Inflammatory macrophage treated with lipopolysaccharide for 1 hour (primary cell): Measurements from ENCODE around the gene B3GALT6.

Experiments used
- DNase-seq, 2 donors: peaks; one replicate each; pipeline ENCODE4 v3.0.0-alpha.2; 2020 to 2022

Gene B3GALT6

DNA sequence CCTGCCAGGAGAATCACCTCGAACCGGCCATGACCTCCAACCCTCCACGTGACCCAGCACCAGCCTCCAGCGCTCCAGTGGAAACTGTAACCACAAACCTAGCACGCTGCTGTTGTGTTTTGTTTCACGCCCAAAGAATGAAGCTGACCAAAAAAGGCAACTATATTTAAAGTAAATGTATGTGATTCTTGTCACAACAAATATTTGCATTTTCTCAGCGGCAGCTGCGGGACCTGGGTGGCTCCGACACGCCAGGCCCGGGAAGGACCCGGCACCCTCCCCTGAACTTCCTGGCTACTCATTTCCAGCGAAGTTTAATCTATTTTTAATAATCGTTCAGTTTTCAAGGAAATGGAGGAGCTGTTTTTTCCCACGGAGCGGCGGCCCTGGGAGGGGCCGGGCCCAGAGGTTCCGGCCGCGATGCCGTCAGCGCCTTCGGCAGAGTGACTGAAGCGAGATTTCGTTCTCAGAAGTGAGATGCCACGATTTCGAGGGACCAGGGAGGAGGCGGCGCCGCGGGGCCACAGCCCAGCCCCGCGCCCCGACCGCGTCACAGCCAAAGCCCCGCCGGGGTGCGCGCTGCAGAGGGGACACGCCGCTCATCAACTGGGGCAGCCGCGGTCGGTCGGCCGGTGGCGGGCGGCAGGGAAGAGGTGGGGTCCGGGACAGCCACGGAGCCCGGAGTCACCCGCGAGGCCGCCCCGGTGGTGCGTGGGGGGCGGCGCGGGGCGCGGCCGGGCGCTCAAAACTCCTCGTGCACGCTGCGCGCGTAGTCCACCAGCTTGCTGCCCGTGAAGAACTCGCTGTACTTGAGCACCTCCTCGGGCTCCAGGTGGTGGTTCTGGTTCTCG, 15.0 kb upstream of the B3GALT6 start:
- no peak for DNase-seq

DNA sequence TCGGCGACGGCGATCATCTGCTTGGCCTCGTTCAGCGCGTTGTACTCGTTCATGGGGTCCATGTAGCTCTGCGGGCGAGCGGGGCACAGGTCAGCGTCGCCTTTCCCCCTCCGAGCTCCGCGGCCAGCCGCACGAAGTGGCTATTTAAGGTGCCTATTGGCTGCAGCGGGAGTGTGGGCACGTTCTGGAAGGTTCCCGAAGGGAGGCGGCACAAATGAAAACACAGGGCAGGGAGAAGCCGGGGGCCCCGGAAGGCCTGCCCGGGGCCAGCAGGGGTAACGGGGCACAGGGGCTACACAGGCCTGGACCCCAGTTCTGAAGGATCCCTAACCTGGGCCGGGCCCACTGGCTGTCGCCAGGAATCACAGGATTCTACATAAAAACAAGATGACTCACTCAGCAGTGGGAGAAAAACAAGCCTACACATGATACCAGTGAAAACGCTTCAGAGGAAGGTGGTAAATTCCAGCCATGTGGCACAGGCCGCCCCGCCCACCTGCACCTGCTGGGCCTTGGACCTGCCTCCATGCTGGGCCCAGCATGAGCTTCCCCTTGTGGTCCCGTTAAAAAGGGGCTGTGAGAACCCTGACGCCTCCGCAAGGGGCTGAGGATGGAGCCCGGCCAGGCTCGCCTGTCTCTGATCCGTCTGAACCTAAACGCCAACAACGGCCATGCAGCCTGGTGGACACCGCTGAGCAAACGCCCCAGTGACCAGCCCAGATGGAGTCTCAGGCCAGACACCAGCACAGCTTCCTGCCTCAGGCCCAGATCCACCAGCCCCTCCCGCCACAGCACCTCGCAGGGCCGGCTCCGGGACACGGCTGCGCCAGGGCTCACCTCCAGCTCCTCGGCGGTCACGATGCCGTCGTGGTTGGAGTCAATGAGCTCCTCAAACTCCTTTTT, 14.2 kb upstream of the B3GALT6 start:
- peak; percentile 34 to 72 for DNase-seq

DNA sequence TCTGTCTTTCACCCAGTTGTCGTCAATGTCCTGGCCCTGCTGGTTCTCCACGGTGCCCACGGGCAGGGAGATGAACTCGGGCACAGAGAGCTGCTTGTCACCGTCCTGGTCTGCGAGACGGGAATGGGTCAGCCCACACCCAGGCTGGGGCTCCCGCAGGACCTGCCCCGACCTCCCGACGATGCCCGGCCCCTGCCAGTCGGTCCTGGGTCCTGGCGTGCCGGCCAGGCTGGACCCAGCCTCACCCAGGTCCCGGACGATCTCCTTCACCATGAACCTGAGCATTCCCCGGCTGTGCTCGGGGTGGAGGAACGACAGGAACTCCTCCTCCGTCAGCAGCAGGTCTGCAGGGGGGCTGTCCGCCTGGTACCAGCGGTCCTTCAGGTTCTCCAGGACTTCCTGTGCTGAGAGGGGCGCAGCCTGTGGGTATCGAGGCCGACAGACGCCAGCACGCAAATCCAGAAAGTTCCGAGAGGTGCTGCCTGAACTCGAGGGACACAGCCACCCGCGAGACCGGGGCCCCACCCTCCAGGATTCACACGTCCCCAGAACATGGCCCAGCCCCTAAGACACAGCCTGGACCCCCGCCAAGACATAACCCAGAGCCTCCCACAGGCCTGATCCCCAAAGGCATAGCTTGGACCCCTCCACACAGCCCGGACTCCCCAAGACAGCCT, 13.4 kb upstream of the B3GALT6 start:
- no peak for DNase-seq

DNA sequence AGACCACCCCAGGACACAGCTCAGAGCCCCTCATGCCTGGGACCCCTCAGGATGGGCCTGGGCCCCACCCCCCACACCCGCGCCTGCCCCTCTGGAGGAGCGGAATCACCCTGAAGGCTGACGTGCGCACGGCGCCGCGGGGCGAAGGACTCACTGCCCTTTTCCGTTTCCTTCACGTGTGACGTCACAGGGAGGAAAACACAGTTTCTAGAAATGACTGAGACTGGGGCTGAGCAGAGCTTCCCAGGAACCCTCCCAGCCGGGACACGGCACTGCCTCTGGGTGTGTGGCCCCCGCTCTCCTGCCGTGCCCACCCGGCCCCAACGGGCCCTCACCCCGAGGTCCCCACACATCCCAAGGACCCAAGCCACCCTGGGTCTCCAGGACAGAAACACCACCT, 12.7 kb upstream of the B3GALT6 start:
- DNase-seq: no peak

DNA sequence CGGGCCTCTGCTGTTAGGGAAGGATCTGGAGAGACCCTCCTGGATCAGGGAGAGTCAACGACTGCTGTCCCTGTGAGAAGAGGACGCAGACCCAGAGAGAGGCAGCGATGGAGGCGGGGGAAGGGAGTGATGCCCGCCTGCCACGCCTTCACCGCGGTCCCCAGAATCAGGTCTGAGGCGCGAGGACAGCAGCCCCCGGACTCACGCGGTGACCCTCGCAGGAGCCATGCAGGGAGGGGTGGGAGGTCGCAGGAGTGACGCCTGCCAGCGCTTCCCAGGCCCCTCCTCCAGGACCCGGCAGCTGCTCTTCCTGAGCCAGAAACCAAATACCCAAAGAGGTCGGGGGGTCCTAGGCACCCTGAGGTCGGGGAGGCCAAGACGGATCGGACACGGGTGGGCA, 11.8 kb upstream of the B3GALT6 start:
- DNase-seq: no peak

DNA sequence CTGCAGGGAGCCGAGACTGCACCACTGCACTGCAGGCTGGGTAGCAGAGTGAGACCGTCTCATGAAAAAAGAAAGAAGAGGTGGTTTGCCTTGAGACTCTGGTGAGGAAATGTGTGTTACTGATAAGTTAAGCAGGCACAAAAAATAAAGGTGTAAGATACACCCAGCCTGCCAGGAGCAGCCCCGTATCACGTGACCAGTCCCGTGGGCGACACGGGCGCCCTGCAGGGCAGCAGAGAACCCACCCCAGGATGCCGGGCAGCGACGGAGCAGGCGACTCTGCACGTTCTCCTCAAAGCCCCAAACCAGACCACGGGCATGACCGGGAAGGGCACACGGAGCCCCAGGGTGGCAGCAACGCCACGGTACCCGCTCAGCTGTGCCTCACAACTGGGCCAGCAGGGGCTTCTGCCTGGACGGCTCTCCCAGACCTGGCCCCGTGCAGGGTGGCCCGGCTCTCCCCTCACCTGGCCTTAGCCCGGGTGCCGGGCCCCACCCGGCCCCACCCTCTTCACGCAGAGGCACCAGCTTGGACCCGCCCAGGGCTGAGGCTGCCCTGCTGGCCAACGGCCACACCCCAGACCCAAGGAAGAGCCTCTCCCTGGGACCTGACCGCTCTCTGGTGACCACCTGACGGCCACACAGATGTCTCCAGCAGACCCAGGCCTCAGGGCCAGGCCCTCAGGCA, 10.0 kb upstream of the B3GALT6 start:
- DNase-seq: no peak

DNA sequence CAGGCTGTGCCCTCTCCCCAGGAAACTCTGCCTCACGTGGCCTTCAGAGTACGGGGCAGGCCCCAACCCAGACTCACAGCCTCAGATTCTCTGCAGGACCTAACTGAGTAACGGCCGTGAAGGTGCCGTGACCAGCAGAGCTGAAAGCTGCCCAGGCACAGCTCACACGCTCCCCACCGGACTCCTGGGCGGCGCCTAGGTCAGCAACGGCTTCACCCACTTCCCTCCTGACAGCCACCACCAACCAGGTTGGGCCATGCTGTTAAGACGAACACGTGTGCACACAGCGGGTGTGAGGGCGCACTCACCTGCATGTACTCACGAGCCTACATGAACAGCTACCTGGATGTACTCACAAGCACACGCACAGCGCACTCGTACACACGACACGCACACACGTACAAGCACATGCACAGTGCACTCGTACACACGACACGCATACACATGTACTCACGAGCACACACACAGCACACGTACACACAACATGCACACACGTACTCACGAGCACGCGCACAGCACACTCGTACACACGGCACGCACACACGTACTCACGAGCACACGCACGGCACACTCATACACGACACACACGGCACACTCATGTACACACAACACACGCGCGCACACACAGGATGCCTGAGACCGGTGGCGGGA, 9.3 kb upstream of the B3GALT6 start:
- DNase-seq: no peak

DNA sequence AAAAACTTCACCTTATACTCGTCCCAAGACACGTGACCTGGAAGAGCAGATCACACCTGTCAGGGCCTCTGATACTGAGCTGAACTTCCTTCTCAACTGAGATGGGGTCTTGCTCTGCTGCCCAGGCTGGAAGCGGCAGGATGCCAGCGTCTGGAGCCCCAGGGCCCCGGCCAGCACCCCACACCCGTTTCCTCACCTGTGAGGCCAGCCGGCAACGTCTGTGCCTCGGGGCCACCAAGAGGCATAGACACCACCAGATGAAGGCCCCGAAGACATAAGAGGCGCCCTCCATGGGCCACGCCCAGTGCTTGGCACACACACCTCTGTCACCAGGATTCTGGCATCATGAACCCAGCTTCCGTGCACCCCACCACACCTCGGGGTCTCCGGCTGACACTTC, 8.7 kb upstream of the B3GALT6 start:
- no peak for DNase-seq

DNA sequence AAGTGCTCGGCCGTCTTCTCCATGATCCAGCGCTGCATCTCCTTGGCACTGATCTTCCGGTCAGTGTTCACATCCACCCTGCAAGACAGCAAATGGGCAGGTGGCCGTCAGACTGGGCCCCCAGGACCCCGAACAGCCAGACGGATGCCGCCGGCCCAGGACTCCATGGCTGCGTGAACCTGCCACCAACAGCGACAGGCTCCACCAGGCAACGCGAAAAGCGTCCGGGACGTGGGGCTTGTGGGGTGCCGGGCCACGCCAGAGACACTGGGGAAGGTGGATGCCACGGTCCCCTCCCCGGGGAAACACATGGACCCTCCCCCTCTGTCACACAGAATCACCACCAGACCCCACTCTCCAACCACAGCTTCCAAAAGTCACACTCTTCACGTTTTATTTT, 8.1 kb upstream of the B3GALT6 start:
- DNase-seq: no peak

DNA sequence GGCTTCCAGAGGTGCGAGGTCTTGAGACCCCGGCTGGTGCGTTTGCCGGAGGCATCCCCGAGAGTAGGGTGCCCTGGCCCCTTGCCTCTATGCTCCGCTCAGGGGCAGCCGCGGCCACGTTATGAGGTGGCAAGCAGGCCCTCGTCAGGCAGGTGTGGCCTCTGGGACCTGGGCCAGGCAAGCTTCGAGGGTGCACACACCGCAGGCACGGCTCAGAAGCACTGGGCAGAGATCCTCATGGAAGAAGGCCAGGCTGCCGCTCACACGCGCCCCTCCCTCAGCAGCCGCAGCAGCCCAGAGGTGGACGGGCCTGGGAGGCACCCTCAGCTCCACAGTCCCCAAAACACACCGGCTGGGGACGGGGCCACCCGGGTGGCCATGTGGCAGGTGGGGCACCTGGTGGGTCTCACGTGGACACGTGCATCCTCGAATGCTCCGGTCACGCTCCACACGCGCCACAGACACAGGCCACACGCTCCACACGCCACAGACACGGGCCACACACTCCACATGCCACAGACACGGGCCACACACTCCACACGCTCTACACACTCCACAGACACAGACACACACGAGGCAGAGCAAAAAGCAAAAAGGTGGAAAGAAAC, 6.7 kb upstream of the B3GALT6 start:
- DNase-seq: no peak

DNA sequence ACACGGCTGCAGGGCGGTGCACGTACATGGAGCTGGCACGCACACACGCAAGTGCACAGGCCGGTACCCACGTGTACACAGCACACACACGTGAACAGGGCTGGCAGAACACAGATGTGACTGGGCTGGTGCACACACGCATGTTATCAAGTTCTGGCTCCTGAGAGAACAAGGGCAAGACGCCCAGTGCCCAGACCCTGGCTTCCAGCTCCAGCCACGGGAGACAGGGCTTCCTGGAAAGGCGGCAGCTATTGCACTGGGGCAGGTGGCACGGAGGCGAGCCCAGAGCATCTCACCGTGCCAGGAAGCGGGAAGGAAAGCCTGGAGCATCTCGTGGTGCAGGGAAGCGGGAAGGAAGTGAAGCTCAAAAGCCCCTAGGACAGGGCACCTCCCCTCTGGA, 6.1 kb upstream of the B3GALT6 start:
- no peak for DNase-seq

DNA sequence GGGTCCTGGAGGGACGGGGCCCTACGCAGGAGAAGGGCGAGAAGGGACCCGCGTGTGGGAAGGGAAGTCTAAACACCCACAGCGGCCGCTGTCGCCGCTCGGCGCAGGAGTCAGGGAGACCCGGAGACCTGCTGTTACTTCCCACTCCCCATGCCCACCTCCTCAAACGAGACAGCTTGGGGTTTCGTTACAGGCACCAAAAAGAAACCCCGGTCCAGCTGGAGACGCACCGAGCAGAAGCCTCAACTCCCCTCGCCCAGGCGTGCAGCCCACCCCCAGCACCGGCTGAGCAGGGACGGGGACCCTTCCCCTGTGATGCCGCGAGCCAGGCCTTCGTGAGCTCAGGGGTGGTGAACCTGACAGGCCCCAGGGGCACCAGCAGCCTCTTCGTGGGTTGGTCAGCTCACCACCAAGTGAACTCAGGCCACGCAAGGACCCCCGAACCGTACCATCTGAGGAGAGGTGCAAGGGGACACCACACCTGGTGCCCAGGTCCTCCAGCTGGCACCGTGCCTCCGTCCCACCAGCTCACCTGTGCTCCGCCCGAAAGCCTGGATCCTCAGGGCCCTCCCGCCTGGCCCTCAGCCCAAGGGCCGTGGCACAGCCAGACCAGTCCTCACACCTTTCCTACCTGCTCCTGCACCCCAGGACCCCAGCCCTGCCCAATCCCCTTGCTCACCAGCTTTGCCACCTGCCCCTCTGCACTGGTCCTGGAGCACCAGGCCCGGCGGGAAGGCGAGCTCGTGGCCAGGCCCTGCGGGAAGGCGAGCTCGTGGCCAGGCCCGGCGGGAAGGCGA, 5.3 kb upstream of the B3GALT6 start:
- no peak for DNase-seq

DNA sequence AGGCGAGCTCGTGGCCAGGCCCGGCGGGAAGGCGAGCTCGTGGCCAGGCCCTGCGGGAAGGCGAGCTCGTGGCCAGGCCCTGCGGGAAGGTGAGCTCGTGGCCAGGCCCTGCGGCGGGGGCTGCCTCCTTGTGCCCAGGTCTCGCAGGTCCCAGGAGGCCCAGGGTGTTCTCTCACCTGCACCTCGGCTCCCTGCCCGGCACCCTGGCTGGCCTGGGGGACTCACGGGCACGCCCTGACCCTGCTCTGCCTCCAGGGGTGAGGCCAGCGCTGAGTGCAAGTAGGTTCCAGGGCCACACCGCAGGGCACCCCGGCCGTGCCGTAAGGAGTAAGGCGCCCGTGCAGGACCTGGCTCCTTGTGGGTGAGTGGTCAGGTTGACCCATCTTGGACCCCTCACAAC, 4.7 kb upstream of the B3GALT6 start:
- DNase-seq: no peak

DNA sequence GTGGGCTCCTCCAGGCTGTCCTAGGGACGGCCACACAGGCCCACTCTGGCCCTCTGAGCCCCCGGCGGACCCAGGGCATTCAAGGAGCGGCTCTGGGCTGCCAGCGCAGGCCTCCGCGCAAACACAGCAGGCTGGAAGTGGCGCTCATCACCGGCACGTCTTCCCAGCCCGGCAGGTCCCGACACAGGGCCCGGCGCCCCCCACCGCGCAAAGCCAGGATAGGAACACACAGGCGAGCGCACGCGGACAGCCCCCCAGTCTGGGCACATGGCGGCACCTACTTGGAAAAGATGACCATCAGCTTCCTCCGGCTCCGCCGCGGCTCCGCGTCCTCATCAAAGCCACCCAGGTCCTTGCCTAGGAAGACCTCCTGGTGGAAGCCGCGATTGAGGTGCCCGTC, 3.9 kb upstream of the B3GALT6 start:
- DNase-seq: no peak

DNA sequence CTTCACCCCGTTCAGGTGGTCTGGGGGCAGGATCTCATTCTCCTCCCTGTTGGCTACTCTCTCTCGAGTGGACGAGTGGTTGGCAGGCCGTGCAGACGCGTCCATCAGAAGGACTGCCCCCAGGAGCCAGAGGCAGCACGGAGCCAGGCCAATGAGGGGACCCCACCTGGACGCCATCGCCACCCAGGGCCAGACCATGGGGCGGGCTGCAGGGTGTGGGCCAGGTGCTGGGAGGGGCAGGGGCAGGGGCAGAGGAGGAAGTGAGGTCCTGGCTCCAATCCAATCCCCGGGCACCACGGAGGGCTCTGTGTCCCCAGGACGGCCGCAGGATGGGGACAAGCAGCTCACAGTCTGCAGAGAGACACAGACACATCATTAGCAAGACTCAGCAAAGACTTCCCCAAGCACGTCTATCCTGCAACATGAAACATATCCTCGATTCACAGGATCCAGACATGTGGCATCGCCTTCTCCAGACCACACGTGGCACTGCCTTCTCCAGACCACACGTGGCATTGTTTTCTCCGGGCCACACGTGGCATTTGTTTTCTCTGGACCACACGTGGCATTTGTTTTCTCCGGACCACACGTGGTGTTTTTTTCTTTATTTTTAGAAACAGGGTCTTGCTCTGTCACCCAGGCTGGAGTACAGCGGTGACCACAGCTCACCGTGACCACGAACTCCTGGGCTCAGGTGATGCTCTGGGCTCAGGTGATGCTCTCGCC, 3.3 kb upstream of the B3GALT6 start:
- DNase-seq: no peak

DNA sequence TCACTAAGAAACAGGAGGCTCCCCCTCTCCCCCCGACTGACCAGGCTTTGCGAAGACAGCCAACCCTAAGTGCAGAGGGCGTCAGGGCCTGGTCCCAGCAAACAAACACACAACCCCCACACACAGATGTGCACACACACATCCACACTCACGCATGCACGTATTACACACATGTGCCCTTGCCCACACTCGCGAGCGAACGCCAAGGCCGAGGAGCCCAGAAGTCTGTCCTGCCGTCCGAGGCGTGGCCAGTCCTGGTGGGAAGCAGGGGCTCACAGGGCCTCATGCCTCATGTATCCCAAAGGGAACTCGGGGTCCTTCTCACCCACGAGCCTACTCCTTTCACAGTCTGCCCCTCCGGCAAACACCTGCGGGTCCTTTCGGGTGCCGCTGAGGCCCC, 2.3 kb upstream of the B3GALT6 start:
- DNase-seq: no peak

DNA sequence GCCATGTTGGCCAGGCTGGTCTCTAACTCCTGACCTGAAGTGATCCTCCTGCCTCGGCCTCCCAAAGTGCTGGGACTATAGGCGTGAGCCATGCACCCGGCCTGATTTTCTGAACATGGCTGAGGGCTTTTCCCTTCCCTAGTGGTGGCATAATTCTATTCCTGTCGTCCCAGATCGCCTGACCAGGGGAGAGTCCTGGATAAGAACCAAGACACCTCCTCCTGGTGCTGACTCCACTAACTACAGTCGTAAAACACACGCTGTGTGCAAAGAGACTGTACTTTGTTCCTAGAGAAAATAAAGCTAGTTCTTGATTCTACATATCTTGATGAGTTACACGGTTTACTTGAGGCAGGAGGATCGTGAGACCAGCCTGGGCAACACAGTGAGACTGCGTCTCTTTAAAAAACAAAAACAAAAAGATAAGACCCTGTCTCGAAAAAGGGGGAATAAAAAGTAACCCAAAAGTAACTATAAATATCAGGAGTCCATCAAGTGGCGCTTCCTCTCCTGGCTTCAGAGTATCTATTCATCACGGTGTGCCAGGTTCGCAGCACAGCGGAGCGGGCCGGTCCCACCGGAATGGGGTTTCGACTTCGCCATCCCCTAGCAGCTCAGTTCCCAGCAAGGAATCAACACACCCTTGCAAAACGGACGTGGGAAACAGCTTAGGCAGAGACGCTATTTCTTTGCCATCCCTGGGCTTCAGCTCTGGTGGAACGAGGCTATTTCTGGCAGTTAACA, 1.2 kb upstream of the B3GALT6 start:
- peak; percentile 38 to 75 for DNase-seq

DNA sequence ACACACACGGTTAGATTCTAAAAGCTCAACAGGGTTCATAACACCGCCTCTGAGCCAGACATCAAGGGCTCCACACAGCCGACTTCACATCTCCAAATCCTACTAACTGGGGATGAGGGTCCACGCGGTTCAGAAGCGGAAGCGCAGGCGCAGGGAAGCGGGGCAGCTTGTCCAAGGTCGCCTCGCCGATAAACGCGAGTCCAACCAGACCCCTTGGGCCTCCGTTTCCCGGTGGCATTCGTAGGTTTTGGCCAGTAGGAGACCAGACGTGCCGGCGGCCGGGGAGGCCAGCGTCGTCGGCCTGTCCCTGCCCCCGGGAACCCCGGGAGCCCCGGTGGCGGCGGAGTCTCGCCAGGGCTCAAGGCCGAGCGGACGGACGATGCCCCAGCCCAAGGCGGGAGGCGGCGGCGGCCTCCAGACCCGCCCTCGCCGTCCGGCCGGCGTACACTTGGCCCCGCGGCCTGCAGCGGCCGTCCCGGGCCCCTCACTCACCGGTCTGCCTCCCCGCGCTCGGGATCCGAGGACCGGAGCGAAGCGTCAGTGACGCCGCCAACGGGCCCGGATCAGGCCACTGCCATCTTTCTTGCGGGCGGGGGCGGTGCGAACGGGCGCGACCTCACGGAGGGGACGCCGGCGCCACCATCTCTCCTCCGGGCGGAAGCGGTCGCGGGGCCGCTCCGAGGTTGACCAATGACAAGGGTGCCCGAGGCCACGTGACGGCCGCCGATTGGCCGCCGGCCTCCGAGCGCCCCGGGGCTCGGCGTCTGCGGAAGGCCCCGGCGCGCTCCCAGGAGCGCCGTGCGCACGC, 433 bp upstream of the B3GALT6 start, which contains the start of gene SDF4:
SDF4 (minus strand) TSS at position 602 of the 808 bp plus-strand sequence. CDS start 3,229 bp downstream, outside the sequence.
- DNase-seq: peak; percentile 94 to 96
